Measurements from ENCODE around the gene OXT.

The OXT gene

GRCh38 chr20:3040086-3040485, 31.3 kb upstream of the OXT start:
- Histone ChIP-seq H3K9me3 (ENCODE audit: control insufficient read depth in 2 of 2, low read length in 2 of 2) (no peaks in the 10 kb centered on the region), H3K4me1 (ENCODE audit: control insufficient read depth in 2 of 2, insufficient read depth in 2 of 2, low read length in 2 of 2) (peaks cover 0 to 7% of the 10 kb centered on the region in 2 donors), H3K9ac (ENCODE audit: low read depth in 1 of 2, low read length in 2 of 2) (no peak overlapping the region), H3K36me3 (ENCODE audit: control insufficient read depth in 2 of 2, insufficient read depth in 2 of 2, low read length in 2 of 2) (peaks cover 49 to 53% of the 10 kb centered on the region in 2 donors), H3K27me3 (ENCODE audit: control insufficient read depth in 2 of 2, insufficient read depth in 2 of 2, low read length in 2 of 2) (no peaks in the 10 kb centered on the region), H3K4me3 (ENCODE audit: low read length in 2 of 2) (no peak overlapping the region), H3K27ac (ENCODE audit: low read depth in 2 of 2, low read length in 2 of 2) (no peak overlapping the region)

GRCh38 chr20:3041854-3042409, 29.5 kb upstream of the OXT start:
- Histone ChIP-seq H3K36me3 (ENCODE audit: control insufficient read depth in 2 of 2, insufficient read depth in 2 of 2, low read length in 2 of 2) (peaks cover 31 to 35% of the 10 kb centered on the region in 2 donors), H3K9me3 (ENCODE audit: control insufficient read depth in 2 of 2, low read length in 2 of 2) (no peaks in the 10 kb centered on the region), H3K27me3 (ENCODE audit: control insufficient read depth in 2 of 2, insufficient read depth in 2 of 2, low read length in 2 of 2) (no peaks in the 10 kb centered on the region), H3K27ac (ENCODE audit: low read depth in 2 of 2, low read length in 2 of 2) (peak overlapping the region; percentile 32 to 63), H3K4me3 (ENCODE audit: low read length in 2 of 2) (peak overlapping the region; percentile 48 to 49), H3K4me1 (ENCODE audit: control insufficient read depth in 2 of 2, insufficient read depth in 2 of 2, low read length in 2 of 2) (peaks cover 3 to 13% of the 10 kb centered on the region in 2 donors), H3K9ac (ENCODE audit: low read depth in 1 of 2, low read length in 2 of 2) (no peak overlapping the region)

DNA sequence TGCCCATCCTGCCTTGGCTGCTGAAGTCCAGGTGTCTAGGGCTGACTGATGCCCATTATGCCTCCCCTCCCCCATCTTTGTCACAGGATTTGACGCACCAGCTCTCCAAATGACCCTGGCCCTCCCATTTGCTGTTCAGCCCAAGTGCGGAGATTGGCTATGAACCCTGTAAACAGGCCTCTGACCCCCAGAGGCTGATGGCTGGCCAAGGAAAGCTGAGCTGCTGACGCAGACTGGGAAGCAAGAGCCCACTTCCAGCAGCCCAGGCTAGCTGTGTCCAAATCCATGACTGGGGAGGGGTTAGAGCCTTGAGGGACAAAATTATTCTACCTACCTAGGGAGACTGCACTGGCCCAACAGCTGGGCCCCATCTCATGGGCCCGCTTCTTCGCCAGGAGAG, 28.8 kb upstream of the OXT start:
- H3K27me3 ChIP-seq (ENCODE audit: control insufficient read depth in 2 of 2, insufficient read depth in 2 of 2, low read length in 2 of 2) = no peaks in the 10 kb centered on the region
- H3K27ac ChIP-seq (ENCODE audit: low read depth in 2 of 2, low read length in 2 of 2) = no peak overlapping the region
- no peaks in the 10 kb centered on the region for H3K9me3 ChIP-seq (ENCODE audit: control insufficient read depth in 2 of 2, low read length in 2 of 2)
- H3K9ac ChIP-seq (ENCODE audit: low read depth in 1 of 2, low read length in 2 of 2) = no peak overlapping the region
- H3K4me3 ChIP-seq (ENCODE audit: low read length in 2 of 2) = no peak overlapping the region
- H3K4me1 ChIP-seq (ENCODE audit: control insufficient read depth in 2 of 2, insufficient read depth in 2 of 2, low read length in 2 of 2) = peaks cover 6 to 15% of the 10 kb centered on the region in 2 donors
- peaks cover 27 to 30% of the 10 kb centered on the region in 2 donors for H3K36me3 ChIP-seq (ENCODE audit: control insufficient read depth in 2 of 2, insufficient read depth in 2 of 2, low read length in 2 of 2)

GRCh38 chr20:3043322-3043721, 28.1 kb upstream of the OXT start, which contains the start of gene GNRH2:
Gene GNRH2 (plus strand): TSS chr20:3043622. CDS start chr20:3044415, 793 bp downstream.
- Histone ChIP-seq H3K27ac (ENCODE audit: low read depth in 2 of 2, low read length in 2 of 2) (no peak within 1 kb of the TSS), H3K4me1 (ENCODE audit: control insufficient read depth in 2 of 2, insufficient read depth in 2 of 2, low read length in 2 of 2) (peaks cover 6 to 15% of the 10 kb centered on the region in 2 donors), H3K36me3 (ENCODE audit: control insufficient read depth in 2 of 2, insufficient read depth in 2 of 2, low read length in 2 of 2) (peaks cover 24 to 32% of the 10 kb centered on the region in 2 donors), H3K27me3 (ENCODE audit: control insufficient read depth in 2 of 2, insufficient read depth in 2 of 2, low read length in 2 of 2) (no peaks in the 10 kb centered on the region), H3K9ac (ENCODE audit: low read depth in 1 of 2, low read length in 2 of 2) (no peak within 1 kb of the TSS), H3K4me3 (ENCODE audit: low read length in 2 of 2) (no peak within 1 kb of the TSS), H3K9me3 (ENCODE audit: control insufficient read depth in 2 of 2, low read length in 2 of 2) (no peaks in the 10 kb centered on the region)

- Histone ChIP-seq H3K36me3 (ENCODE audit: control insufficient read depth in 2 of 2, insufficient read depth in 2 of 2, low read length in 2 of 2) (peaks cover 17 to 29% of the 10 kb centered on the region in 2 donors), H3K27me3 (ENCODE audit: control insufficient read depth in 2 of 2, insufficient read depth in 2 of 2, low read length in 2 of 2) (no peaks in the 10 kb centered on the region), H3K9me3 (ENCODE audit: control insufficient read depth in 2 of 2, low read length in 2 of 2) (no peaks in the 10 kb centered on the region), H3K4me1 (ENCODE audit: control insufficient read depth in 2 of 2, insufficient read depth in 2 of 2, low read length in 2 of 2) (peaks cover 6 to 15% of the 10 kb centered on the region in 2 donors), H3K4me3 (ENCODE audit: low read length in 2 of 2) (no peak overlapping the region), H3K9ac (ENCODE audit: low read depth in 1 of 2, low read length in 2 of 2) (no peak overlapping the region), H3K27ac (ENCODE audit: low read depth in 2 of 2, low read length in 2 of 2) (no peak overlapping the region)
Observed at GRCh38 chr20:3044336-3044965, 27.0 kb upstream of the OXT start.

DNA sequence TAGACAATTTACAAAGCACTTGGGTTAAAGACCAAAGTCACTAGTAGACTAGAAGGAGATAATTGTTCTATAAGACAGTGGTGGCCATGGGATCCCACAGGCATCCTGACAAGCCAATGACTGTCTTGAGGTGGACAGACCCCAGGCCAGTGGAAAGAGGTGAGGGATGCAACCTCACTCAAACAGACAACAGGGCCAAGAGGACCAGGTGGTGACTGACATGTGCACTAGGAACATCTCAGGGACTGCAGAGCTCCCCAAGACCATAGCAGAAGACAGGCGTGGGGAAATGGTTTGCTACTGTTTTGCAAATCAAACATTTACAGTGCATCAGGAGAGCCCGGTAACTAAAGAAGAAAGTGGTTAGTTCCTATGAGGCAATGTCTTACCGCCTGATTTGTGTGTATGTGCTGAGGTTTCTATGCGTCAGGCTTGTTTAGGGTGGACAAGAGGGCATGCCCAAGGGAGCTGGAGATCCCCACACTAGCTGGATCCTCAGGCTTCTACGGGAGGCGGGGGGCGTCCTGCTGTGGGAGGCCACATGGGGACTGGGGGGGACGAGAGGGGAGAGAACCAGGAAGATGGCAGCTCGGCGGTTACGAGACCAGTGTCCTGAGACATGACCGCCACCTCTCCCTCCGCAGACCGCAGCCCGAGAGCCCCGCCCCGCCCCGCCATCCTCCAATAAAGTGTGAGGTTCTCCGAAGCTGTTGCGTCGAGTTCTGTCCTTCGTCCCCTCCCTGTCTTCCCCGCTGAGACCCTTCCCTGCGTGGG, 26.2 kb upstream of the OXT start:
- Histone ChIP-seq H3K4me3 (ENCODE audit: low read length in 2 of 2) (peak overlapping the region; percentile 75 to 82), H3K4me1 (ENCODE audit: control insufficient read depth in 2 of 2, insufficient read depth in 2 of 2, low read length in 2 of 2) (peaks cover 6 to 15% of the 10 kb centered on the region in 2 donors), H3K36me3 (ENCODE audit: control insufficient read depth in 2 of 2, insufficient read depth in 2 of 2, low read length in 2 of 2) (peaks cover 15 to 28% of the 10 kb centered on the region in 2 donors), H3K9ac (ENCODE audit: low read depth in 1 of 2, low read length in 2 of 2) (peak overlapping the region; percentile 67 to 70), H3K27ac (ENCODE audit: low read depth in 2 of 2, low read length in 2 of 2) (peak overlapping the region; percentile 80 to 88), H3K9me3 (ENCODE audit: control insufficient read depth in 2 of 2, low read length in 2 of 2) (no peaks in the 10 kb centered on the region), H3K27me3 (ENCODE audit: control insufficient read depth in 2 of 2, insufficient read depth in 2 of 2, low read length in 2 of 2) (no peaks in the 10 kb centered on the region)

GRCh38 chr20:3045816-3046676, 25.4 kb upstream of the OXT start, which contains the start of gene MRPS26:
Gene MRPS26 (plus strand): TSS chr20:3046052. CDS start chr20:3046069, 17 bp downstream.
- peaks cover 13 to 23% of the 10 kb centered on the region in 2 donors for H3K36me3 ChIP-seq (ENCODE audit: control insufficient read depth in 2 of 2, insufficient read depth in 2 of 2, low read length in 2 of 2)
- no peaks in the 10 kb centered on the region for H3K9me3 ChIP-seq (ENCODE audit: control insufficient read depth in 2 of 2, low read length in 2 of 2)
- peaks cover 6 to 15% of the 10 kb centered on the region in 2 donors for H3K4me1 ChIP-seq (ENCODE audit: control insufficient read depth in 2 of 2, insufficient read depth in 2 of 2, low read length in 2 of 2)
- H3K9ac ChIP-seq (ENCODE audit: low read depth in 1 of 2, low read length in 2 of 2) = peak within 1 kb of the TSS; percentile 67 to 70
- H3K27ac ChIP-seq (ENCODE audit: low read depth in 2 of 2, low read length in 2 of 2) = peak within 1 kb of the TSS; percentile 80 to 88
- no peaks in the 10 kb centered on the region for H3K27me3 ChIP-seq (ENCODE audit: control insufficient read depth in 2 of 2, insufficient read depth in 2 of 2, low read length in 2 of 2)
- peak within 1 kb of the TSS; percentile 75 to 82 for H3K4me3 ChIP-seq (ENCODE audit: low read length in 2 of 2)

DNA sequence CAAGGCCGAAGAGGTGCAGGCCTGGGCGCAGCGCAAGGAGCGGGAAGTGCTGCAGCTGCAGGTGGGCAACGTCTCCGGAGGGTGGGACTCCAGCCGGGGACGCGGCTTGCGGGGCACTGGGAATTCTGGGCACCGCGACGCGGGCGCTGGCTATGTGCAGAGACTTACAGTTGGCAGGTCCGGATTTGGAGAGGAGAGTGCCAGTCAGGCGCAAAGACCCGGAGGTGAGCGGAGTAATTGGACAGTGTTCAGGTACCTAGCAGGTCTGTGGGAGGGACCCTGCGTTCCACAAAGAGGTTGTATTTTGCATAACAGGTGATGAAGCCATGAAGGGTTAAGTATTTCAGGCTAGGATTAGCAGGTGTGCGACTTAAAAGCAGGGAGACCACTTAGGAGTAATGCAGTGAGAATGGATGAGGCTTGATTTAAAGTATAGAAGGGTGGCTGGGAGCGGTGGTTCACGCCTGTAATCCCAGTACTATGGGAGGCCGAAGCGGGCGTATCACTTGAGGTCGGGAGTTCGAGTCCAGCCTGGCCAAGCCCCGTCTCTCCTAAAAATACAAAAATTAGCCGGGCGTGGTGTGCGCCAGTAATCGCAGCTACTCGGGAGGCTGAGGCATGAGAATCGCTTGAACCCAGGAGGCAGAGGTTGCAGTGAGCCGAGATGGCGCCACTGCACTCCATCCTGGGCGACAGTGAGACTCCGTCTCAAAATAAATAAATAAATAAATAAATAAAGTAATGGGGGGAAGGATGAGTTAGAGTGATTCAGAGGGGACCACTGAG, 24.6 kb upstream of the OXT start:
- no peaks in the 10 kb centered on the region for H3K9me3 ChIP-seq (ENCODE audit: control insufficient read depth in 2 of 2, low read length in 2 of 2)
- peak overlapping the region in 1 of 2 donors; percentile 88 for H3K27ac ChIP-seq (ENCODE audit: low read depth in 2 of 2, low read length in 2 of 2)
- no peaks in the 10 kb centered on the region for H3K27me3 ChIP-seq (ENCODE audit: control insufficient read depth in 2 of 2, insufficient read depth in 2 of 2, low read length in 2 of 2)
- H3K4me3 ChIP-seq (ENCODE audit: low read length in 2 of 2) = peak overlapping the region; percentile 75 to 82
- peaks cover 13 to 23% of the 10 kb centered on the region in 2 donors for H3K36me3 ChIP-seq (ENCODE audit: control insufficient read depth in 2 of 2, insufficient read depth in 2 of 2, low read length in 2 of 2)
- peak overlapping the region; percentile 66 to 67 for H3K9ac ChIP-seq (ENCODE audit: low read depth in 1 of 2, low read length in 2 of 2)
- H3K4me1 ChIP-seq (ENCODE audit: control insufficient read depth in 2 of 2, insufficient read depth in 2 of 2, low read length in 2 of 2) = peaks cover 6 to 10% of the 10 kb centered on the region in 2 donors

All from mucosa of rectum (tissue), 2 donors.